Osteocyte (in vitro differentiated cells): Measurements from ENCODE around the gene PGAM2. TPM values are rescaled to one million over a fixed set of nuclear protein-coding genes. Genes with fewer than 3 reads are reported as not detected.

Experiments
- DNase-seq: peaks from one replicate; pipeline ENCODE4 v3.0.0; 2021; ENCODE audit warnings: mixed read lengths; ENCODE audit not compliant: unreplicated experiment; ENCODE audit errors: extremely low spot score
- H3K27ac Mint-ChIP-seq: one replicate; pipeline ENCODE4 v1.8.0; 2021; ENCODE audit warnings: mild to moderate bottlenecking, mixed read lengths; ENCODE audit not compliant: unreplicated experiment
- H3K27me3 Mint-ChIP-seq: one replicate; pipeline ENCODE4 v1.8.0; 2021; ENCODE audit warnings: mixed read lengths; ENCODE audit not compliant: unreplicated experiment
- H3K36me3 Mint-ChIP-seq: one replicate; pipeline ENCODE4 v1.8.0; 2021; ENCODE audit warnings: mixed read lengths; ENCODE audit not compliant: unreplicated experiment
- H3K4me1 Mint-ChIP-seq: one replicate; pipeline ENCODE4 v1.8.0; 2021; ENCODE audit warnings: mixed read lengths; ENCODE audit not compliant: unreplicated experiment
- H3K4me3 Mint-ChIP-seq: one replicate; pipeline ENCODE4 v1.8.0; 2021; ENCODE audit warnings: mild to moderate bottlenecking, moderate library complexity, mixed read lengths; ENCODE audit not compliant: unreplicated experiment
- H3K9me3 Mint-ChIP-seq: one replicate; pipeline ENCODE4 v1.8.0; 2021; ENCODE audit warnings: mixed read lengths; ENCODE audit not compliant: unreplicated experiment
- long read RNA-seq: library from polyadenylated mRNA; unstranded; transcript quantifications from one replicate; pipeline ENCODE4 v2.0.0, GENCODE V29; 2021
- total RNA-seq: library from RNA; stranded (reverse); gene quantifications from 2 replicates; pipeline ENCODE4 v1.2.1, GENCODE V29; 2021
- TF ChIP-seq, protein P1 (sequence below): fragments of 200-600 bp; sonication (generic); IDR thresholded peaks from 2 replicates; pipeline ENCODE4 v1.5.0; 2021; ENCODE audit warnings: antibody characterized with exemption, mild to moderate bottlenecking, moderate library complexity

PGAM2 gene
- 0.97 TPM in 1 of 2 replicates, not detected in the other for total RNA-seq
- long read RNA-seq, partial matches to known transcripts: 0 of 5 reads
- long read RNA-seq, other reads (novel, unspliced or antisense): 5 of 5 reads

DNA sequence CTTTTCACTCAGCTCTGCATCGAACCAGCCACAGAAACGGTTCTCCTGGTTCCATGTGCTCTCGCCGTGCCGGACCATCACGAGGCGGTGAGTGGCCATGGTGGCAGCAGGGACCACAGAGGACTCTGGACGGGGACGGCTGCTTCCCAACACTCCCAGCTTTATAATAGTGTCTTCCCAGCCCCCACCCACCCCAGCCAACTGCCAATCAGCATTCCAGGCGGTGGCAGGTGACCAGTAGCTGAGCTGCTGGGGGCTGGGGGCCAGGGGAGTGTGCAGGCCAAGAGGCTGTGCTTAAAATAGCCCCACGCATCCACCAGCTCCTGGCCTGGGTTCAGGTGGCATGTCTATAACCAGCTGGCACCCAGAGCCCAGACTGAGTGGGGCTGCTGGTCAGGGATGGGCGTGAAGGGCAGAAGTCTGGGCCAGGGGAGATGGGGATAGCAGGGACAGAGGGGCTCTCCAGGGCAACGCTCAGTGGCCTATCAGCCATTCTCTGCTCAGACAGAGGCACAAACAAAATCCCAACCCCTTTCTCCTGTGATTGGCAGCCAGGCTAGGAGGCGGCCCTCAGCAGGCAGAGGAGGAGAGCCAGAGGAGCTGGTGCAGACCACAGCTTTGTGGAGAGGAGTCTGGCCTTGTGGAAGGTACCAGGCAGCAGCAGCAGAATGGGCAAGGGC is at the start of gene PGAM2:
Gene PGAM2, minus strand, starts transcription at position 137 of the 680 bp plus-strand sequence. Its CDS starts 38 bp downstream, at position 99.
- no peak within 1 kb of the TSS for H3K4me3 Mint-ChIP-seq
- no peak for DNase-seq
- H3K36me3 Mint-ChIP-seq: peaks cover 7% of the 10 kb centered on the region
- no peak within 1 kb of the TSS for H3K27ac Mint-ChIP-seq
- H3K27me3 Mint-ChIP-seq: no peaks in the 10 kb centered on the region
- H3K9me3 Mint-ChIP-seq: no peaks in the 10 kb centered on the region
- TF ChIP-seq, protein P1, sequence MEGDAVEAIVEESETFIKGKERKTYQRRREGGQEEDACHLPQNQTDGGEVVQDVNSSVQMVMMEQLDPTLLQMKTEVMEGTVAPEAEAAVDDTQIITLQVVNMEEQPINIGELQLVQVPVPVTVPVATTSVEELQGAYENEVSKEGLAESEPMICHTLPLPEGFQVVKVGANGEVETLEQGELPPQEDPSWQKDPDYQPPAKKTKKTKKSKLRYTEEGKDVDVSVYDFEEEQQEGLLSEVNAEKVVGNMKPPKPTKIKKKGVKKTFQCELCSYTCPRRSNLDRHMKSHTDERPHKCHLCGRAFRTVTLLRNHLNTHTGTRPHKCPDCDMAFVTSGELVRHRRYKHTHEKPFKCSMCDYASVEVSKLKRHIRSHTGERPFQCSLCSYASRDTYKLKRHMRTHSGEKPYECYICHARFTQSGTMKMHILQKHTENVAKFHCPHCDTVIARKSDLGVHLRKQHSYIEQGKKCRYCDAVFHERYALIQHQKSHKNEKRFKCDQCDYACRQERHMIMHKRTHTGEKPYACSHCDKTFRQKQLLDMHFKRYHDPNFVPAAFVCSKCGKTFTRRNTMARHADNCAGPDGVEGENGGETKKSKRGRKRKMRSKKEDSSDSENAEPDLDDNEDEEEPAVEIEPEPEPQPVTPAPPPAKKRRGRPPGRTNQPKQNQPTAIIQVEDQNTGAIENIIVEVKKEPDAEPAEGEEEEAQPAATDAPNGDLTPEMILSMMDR: no peak
- peaks cover 3% of the 10 kb centered on the region for H3K4me1 Mint-ChIP-seq

DNA sequence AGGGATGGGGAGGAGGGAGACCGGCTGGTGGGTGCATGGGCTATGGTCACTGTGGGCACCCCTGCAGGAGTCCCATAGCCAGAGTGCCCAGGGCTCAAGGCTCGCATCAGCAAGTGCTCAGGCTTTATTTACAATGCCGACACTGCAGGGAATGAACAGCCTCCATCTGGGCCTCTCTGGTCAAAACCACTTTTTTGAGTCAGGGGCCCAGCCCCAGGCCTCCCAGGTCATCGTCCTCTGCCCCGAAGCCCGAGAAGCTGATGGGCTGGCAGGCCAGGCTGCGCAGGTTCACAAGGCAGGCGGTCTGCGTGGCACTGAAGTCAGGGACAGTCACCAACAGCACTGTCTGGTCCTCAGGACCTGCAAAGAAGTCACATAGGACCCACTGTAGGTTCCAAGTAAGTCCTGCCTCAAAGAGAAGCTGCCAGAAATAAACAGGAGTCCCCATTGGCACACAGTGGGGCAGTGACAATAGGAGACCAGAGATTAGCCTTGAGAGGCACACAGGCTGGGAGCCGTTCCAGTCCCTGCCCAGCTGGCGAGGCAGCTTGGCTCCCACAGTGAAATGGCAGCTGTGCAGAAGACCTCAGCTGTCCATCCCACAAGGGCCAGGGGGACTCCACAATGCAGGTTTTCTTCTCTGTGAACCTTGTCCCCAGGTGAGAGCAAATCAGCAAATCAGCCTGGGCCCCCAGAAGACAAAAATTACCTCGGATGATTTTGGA is 49.4 kb upstream of the PGAM2 start:
- no peak overlapping the region for H3K4me3 Mint-ChIP-seq
- H3K36me3 Mint-ChIP-seq: peaks cover 17% of the 10 kb centered on the region
- H3K27ac Mint-ChIP-seq: no peak overlapping the region
- no peaks in the 10 kb centered on the region for H3K9me3 Mint-ChIP-seq
- peaks cover 5% of the 10 kb centered on the region for H3K4me1 Mint-ChIP-seq
- DNase-seq: no peak
- no peaks in the 10 kb centered on the region for H3K27me3 Mint-ChIP-seq
- TF ChIP-seq, protein P1: no peak

DNA sequence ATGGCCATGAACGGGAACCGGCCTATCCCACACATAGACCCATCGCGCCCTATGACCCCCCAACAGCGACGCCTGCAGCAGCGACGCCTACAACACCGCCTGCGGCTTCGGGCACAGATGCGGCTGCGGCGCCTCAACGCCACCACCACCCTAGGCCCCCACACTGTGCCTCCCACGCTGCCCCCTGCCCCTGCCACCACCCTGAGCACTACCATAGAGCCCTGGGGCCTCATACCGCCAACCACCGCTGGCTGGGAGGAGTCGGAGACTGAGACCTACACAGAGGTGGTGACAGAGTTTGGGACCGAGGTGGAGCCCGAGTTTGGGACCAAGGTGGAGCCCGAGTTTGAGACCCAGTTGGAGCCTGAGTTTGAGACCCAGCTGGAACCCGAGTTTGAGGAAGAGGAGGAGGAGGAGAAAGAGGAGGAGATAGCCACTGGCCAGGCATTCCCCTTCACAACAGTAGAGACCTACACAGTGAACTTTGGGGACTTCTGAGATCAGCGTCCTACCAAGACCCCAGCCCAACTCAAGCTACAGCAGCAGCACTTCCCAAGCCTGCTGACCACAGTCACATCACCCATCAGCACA is 48.5 kb upstream of the PGAM2 start:
- DNase-seq: no peak
- Mint-ChIP-seq H3K4me3 (no peak overlapping the region), H3K9me3 (no peaks in the 10 kb centered on the region)

DNA sequence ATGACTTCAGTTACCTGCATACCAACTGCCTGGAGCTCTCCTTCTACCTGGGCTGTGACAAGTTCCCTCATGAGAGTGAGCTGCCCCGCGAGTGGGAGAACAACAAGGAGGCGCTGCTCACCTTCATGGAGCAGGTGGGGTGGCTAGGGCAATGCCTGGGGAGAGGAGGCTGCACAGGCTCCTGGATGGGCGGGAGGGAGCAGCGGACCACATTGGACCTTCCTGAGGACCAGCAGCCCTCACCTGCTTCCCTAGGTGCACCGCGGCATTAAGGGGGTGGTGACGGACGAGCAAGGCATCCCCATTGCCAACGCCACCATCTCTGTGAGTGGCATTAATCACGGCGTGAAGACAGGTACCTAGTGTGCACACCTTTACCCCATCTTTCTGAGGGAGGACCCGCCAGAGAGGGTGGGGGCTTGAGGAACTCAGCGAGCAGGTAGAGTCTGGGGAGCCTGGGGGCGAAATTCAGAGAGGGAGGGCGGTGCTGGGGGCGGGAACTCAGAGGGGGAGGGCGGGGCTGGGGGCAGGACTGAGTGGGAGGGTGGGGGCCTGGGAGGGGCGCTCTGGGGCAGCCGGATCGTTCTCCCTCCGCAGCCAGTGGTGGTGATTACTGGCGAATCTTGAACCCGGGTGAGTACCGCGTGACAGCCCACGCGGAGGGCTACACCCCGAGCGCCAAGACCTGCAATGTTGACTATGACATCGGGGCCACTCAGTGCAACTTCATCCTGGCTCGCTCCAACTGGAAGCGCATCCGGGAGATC is 47.8 kb upstream of the PGAM2 start:
- H3K4me1 Mint-ChIP-seq: peaks cover 13% of the 10 kb centered on the region
- no peak for DNase-seq
- no peak overlapping the region for H3K27ac Mint-ChIP-seq
- peaks cover 23% of the 10 kb centered on the region for H3K36me3 Mint-ChIP-seq
- H3K4me3 Mint-ChIP-seq: no peak overlapping the region
- TF ChIP-seq, protein P1: no peak
- no peaks in the 10 kb centered on the region for H3K9me3 Mint-ChIP-seq
- no peaks in the 10 kb centered on the region for H3K27me3 Mint-ChIP-seq

More for the DNA sequence above, 48.5 kb upstream of the PGAM2 start:
- peaks cover 18% of the 10 kb centered on the region for H3K36me3 Mint-ChIP-seq
- peaks cover 7% of the 10 kb centered on the region for H3K4me1 Mint-ChIP-seq
- no peaks in the 10 kb centered on the region for H3K27me3 Mint-ChIP-seq
- TF ChIP-seq, protein P1: no peak
- H3K27ac Mint-ChIP-seq: no peak overlapping the region
